HepG2 (cell line): ENCODE measurements around the gene CKAP2. TPM values are rescaled to one million over a fixed set of nuclear protein-coding genes. Genes with fewer than 3 reads are reported as not detected.
A peak's percentile ranks its signal among the peaks of the same experiment; 100 is the strongest.

Experiments used
- ATF1 ChIP-seq: IDR thresholded peaks from 2 replicates; pipeline ENCODE4 v1.6.1; 2016; ENCODE audit warnings: mild to moderate bottlenecking, control low read depth
- CBX5 ChIP-seq: sonication (generic); formaldehyde crosslinking; IDR thresholded peaks from 2 replicates; pipeline ENCODE4 v1.4.0; 2020; ENCODE audit warnings: missing genetic modification reagents, borderline replicate concordance
- CENPX ChIP-seq: sonication (generic); formaldehyde crosslinking; IDR thresholded peaks from 2 replicates; pipeline ENCODE4 v1.9.0; 2021; ENCODE audit warnings: mild to moderate bottlenecking, missing genetic modification reagents, moderate library complexity
- E2F5 ChIP-seq: sonication (generic); formaldehyde crosslinking; conservative IDR thresholded peaks from 2 replicates; pipeline ENCODE4 v1.4.0; 2020; ENCODE audit warnings: missing genetic modification reagents
- GATAD1 ChIP-seq: IDR thresholded peaks from 2 replicates; pipeline ENCODE4 v1.6.1; 2016; ENCODE audit warnings: missing genetic modification reagents, missing compliant biosample characterization
- HNRNPK ChIP-seq: fragments of 200-400 bp; formaldehyde crosslinking; IDR thresholded peaks from 2 replicates; pipeline ENCODE4 v1.6.1; 2018; ENCODE audit warnings: low read length, low read depth, moderate library complexity, mild to moderate bottlenecking; ENCODE audit not compliant: poor library complexity, severe bottlenecking
- IKZF1 ChIP-seq: fragments of 450-650 bp; IDR thresholded peaks from 2 replicates; pipeline ENCODE4 v1.7.1; 2016
- KAT8 ChIP-seq: IDR thresholded peaks from 2 replicates; pipeline ENCODE4 v1.6.1; 2016; ENCODE audit warnings: missing genetic modification reagents, missing compliant biosample characterization
- KLF6 ChIP-seq: IDR thresholded peaks from 2 replicates; pipeline ENCODE4 v1.8.0; 2016; ENCODE audit warnings: missing biosample characterization, missing genetic modification reagents
- MATR3 ChIP-seq: sonication (generic); formaldehyde crosslinking; IDR thresholded peaks from 2 replicates; pipeline ENCODE4 v1.4.0; 2020; ENCODE audit warnings: missing genetic modification reagents
- MXD1 ChIP-seq: sonication (generic); formaldehyde crosslinking; IDR thresholded peaks from 2 replicates; pipeline ENCODE4 v1.4.0; 2020; ENCODE audit warnings: mild to moderate bottlenecking, missing genetic modification reagents
- NFKBIZ ChIP-seq: IDR thresholded peaks from 2 replicates; pipeline ENCODE4 v1.6.1; 2018; ENCODE audit warnings: missing genetic modification reagents, missing compliant biosample characterization
- POLR2G ChIP-seq: fragments of 200-400 bp; formaldehyde crosslinking; IDR thresholded peaks from 2 replicates; pipeline ENCODE4 v1.6.1; 2018; ENCODE audit warnings: mild to moderate bottlenecking, low read depth, low read length, moderate library complexity
- RAD21 ChIP-seq: fragments of 450-650 bp; formaldehyde crosslinking; IDR thresholded peaks from 2 replicates; pipeline ENCODE4 v1.5.0; 2020; ENCODE audit warnings: mild to moderate bottlenecking
- TBX3 ChIP-seq: fragments of 450-650 bp; IDR thresholded peaks from 2 replicates; pipeline ENCODE4 v1.6.1; 2017; ENCODE audit warnings: antibody characterized with exemption, mild to moderate bottlenecking, inconsistent platforms, borderline replicate concordance
- YEATS4 ChIP-seq: sonication (generic); formaldehyde crosslinking; IDR thresholded peaks from 2 replicates; pipeline ENCODE4 v1.4.0; 2020; ENCODE audit warnings: missing genetic modification reagents, borderline replicate concordance
- ZBTB7B ChIP-seq: sonication (generic); formaldehyde crosslinking; IDR thresholded peaks from 2 replicates; pipeline ENCODE4 v1.4.0; 2020; ENCODE audit warnings: missing genetic modification reagents
- ZNF44 ChIP-seq: sonication (generic); formaldehyde crosslinking; IDR thresholded peaks from 2 replicates; pipeline ENCODE4 v1.5.1; 2020; ENCODE audit warnings: mild to moderate bottlenecking, missing genetic modification reagents
- ZNF703 ChIP-seq: sonication (generic); formaldehyde crosslinking; IDR thresholded peaks from 2 replicates; pipeline ENCODE4 v1.5.1; 2020; ENCODE audit warnings: missing genetic modification reagents, mild to moderate bottlenecking, moderate library complexity, borderline replicate concordance
- ZNF749 ChIP-seq: sonication (generic); formaldehyde crosslinking; IDR thresholded peaks from 2 replicates; pipeline ENCODE4 v1.8.0; 2022; ENCODE audit warnings: mild to moderate bottlenecking, missing genetic modification reagents, moderate library complexity, borderline replicate concordance
- polyA plus RNA-seq, 8 experiments: library from polyadenylated mRNA; depleted of rRNA in 3 of 8; stranded (reverse) in 7 of 8; unstranded in 1 of 8; fragments of >200 nt; fragmentation: Illumina TruSeq in 4 of 8; extraction: Trizol in 4 of 8; gene quantifications; 2 replicates each; pipeline versions ENCODE4 v1.2.1 to v1.2.3, GENCODE V29; 2011 to 2016; ENCODE audit warnings: low read depth in 4 of 8, missing spikeins in 1 of 8, mixed read lengths in 1 of 8; ENCODE audit not compliant: insufficient read depth in 1 of 8
- total RNA-seq, 5 experiments: library from RNA; depleted of rRNA; stranded (reverse); fragments of >200 nt; fragmentation: Illumina TruSeq; extraction: Trizol; gene quantifications; 2 replicates each; pipeline ENCODE4 v1.2.3, GENCODE V29; 2016; ENCODE audit warnings: low read depth in 1 of 5
- TF ChIP-seq, protein P1 (sequence below), 2 experiments: sonication (generic) in 1 of 2; formaldehyde crosslinking in 1 of 2; IDR thresholded peaks; 2 replicates each; pipeline versions ENCODE4 v1.5.1 to v1.6.1; 2011 to 2020; ENCODE audit warnings: borderline replicate concordance in 1 of 2, low read depth in 1 of 2, low read length in 1 of 2, mild to moderate bottlenecking in 1 of 2, missing genetic modification reagents in 1 of 2, moderate library complexity in 1 of 2
- TF ChIP-seq, protein P2 (sequence below): IDR thresholded peaks from 2 replicates; pipeline ENCODE4 v1.4.0; 2020; ENCODE audit warnings: mild to moderate bottlenecking, missing genetic modification reagents
- TF ChIP-seq, protein P3 (sequence below): sonication (generic); formaldehyde crosslinking; IDR thresholded peaks from 2 replicates; pipeline ENCODE4 v1.8.1; 2022; ENCODE audit warnings: mild to moderate bottlenecking, missing genetic modification reagents

CKAP2 gene
- total and polyA plus RNA-seq, 2 of the 13 experiments (the other 11 are each of a cell fraction or from before 2014, with no cell fraction given) = 6.7 to 40.3 TPM

GRCh38 chr13:52455677-52456041 is 381 bp downstream of the CKAP2 start (continued):
- TF ChIP-seq TBX3 (no peak), ZNF44 (CRISPR knock-in tag) (no peak), ATF1 (no peak), KLF6 (CRISPR knock-in tag) (0 out of 2 replicates have a peak, but pooled peaks have one; percentile 25), ZNF749 (0 out of 2 replicates have a peak, but pooled peaks have one; percentile 43), IKZF1 (no peak), RAD21 (CRISPR knock-in tag) (no peak), YEATS4 (CRISPR knock-in tag) (peak; percentile 83; the same call in 1 of the 2 replicates), ZNF703 (CRISPR knock-in tag) (no peak), POLR2G (peak; percentile 78), E2F5 (CRISPR knock-in tag) (no peak), NFKBIZ (CRISPR knock-in tag) (peak; percentile 67; the same call in 1 of the 2 replicates), CENPX (CRISPR knock-in tag) (no peak), MXD1 (CRISPR knock-in tag) (peak; percentile 66; the same call in 1 of the 2 replicates), CBX5 (CRISPR knock-in tag) (no peak), ZBTB7B (CRISPR knock-in tag) (peak; percentile 91), HNRNPK (no peak), KAT8 (CRISPR knock-in tag) (no peak), MATR3 (no peak), GATAD1 (CRISPR knock-in tag) (no peak)
- TF ChIP-seq, protein P1, sequence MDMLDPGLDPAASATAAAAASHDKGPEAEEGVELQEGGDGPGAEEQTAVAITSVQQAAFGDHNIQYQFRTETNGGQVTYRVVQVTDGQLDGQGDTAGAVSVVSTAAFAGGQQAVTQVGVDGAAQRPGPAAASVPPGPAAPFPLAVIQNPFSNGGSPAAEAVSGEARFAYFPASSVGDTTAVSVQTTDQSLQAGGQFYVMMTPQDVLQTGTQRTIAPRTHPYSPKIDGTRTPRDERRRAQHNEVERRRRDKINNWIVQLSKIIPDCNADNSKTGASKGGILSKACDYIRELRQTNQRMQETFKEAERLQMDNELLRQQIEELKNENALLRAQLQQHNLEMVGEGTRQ (IDR thresholded peaks at IDR 0.05; ENCODE audit: low read depth, low read length) = no peak
- TF ChIP-seq, protein P1 (CRISPR knock-in tag; IDR thresholded peaks at IDR 0.05; ENCODE audit: borderline replicate concordance) = no peak
- TF ChIP-seq, protein P2, sequence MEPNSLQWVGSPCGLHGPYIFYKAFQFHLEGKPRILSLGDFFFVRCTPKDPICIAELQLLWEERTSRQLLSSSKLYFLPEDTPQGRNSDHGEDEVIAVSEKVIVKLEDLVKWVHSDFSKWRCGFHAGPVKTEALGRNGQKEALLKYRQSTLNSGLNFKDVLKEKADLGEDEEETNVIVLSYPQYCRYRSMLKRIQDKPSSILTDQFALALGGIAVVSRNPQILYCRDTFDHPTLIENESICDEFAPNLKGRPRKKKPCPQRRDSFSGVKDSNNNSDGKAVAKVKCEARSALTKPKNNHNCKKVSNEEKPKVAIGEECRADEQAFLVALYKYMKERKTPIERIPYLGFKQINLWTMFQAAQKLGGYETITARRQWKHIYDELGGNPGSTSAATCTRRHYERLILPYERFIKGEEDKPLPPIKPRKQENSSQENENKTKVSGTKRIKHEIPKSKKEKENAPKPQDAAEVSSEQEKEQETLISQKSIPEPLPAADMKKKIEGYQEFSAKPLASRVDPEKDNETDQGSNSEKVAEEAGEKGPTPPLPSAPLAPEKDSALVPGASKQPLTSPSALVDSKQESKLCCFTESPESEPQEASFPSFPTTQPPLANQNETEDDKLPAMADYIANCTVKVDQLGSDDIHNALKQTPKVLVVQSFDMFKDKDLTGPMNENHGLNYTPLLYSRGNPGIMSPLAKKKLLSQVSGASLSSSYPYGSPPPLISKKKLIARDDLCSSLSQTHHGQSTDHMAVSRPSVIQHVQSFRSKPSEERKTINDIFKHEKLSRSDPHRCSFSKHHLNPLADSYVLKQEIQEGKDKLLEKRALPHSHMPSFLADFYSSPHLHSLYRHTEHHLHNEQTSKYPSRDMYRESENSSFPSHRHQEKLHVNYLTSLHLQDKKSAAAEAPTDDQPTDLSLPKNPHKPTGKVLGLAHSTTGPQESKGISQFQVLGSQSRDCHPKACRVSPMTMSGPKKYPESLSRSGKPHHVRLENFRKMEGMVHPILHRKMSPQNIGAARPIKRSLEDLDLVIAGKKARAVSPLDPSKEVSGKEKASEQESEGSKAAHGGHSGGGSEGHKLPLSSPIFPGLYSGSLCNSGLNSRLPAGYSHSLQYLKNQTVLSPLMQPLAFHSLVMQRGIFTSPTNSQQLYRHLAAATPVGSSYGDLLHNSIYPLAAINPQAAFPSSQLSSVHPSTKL (CRISPR knock-in tag) = peak; percentile 25; the same call in 1 of the 2 replicates
- TF ChIP-seq, protein P3, sequence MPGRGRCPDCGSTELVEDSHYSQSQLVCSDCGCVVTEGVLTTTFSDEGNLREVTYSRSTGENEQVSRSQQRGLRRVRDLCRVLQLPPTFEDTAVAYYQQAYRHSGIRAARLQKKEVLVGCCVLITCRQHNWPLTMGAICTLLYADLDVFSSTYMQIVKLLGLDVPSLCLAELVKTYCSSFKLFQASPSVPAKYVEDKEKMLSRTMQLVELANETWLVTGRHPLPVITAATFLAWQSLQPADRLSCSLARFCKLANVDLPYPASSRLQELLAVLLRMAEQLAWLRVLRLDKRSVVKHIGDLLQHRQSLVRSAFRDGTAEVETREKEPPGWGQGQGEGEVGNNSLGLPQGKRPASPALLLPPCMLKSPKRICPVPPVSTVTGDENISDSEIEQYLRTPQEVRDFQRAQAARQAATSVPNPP (CRISPR knock-in tag) = peak; percentile 42
